Caco-2 (cell line): ENCODE data around the gene C20orf96. TPM values are rescaled to one million over a fixed set of nuclear protein-coding genes. Genes with fewer than 3 reads are reported as not detected.

Experiments used
- BruUV-seq: library from RNA; stranded (reverse); fragments of 400-500 nt; replicated peaks from 2 replicates; lab custom pipeline; 2021; lab: Mats Ljungman, UMichigan
- CTCF ChIA-PET: fragments of 300-600 bp; sonication (Branson Sonifier 250); formaldehyde crosslinking; loops from one replicate; lab custom pipeline; 2022; ENCODE audit warnings: antibody characterized with exemption; lab: Charles Lee
- POLR2A ChIA-PET: fragments of 300-600 bp; sonication (Branson Sonifier 250); formaldehyde crosslinking; loops from one replicate; lab custom pipeline; 2022; ENCODE audit warnings: antibody characterized with exemption; lab: Charles Lee
- DNase-seq, 2 experiments: peaks; one replicate each; pipeline versions ENCODE4 v3.0.0 to v3.0.0-alpha.2; 2020 to 2022
- H3K27me3 ChIP-seq: replicated peaks from 2 replicates; pipeline ENCODE4 v1.6.0; 2011; ENCODE audit warnings: low read length; ENCODE audit not compliant: control insufficient read depth, insufficient read depth
- H3K36me3 ChIP-seq: 2 replicates; pipeline ENCODE4 v1.5.1; 2011; ENCODE audit warnings: low read length; ENCODE audit not compliant: control insufficient read depth, insufficient read depth
- H3K4me1 ChIP-seq: fragments of 250-450 bp; sonication (Bioruptor Pico); 2 replicates; pipeline ENCODE4 v1.5.1; 2020; ENCODE audit warnings: mild to moderate bottlenecking
- H3K4me3 ChIP-seq: 2 replicates; pipeline ENCODE4 v1.5.1; 2011; ENCODE audit warnings: low read depth, mild to moderate bottlenecking, control low read depth, low read length
- H3K9me3 ChIP-seq: fragments of 250-450 bp; sonication (Bioruptor Pico); 2 replicates; pipeline ENCODE4 v1.5.1; 2020; ENCODE audit warnings: mild to moderate bottlenecking, moderate library complexity
- H3K27ac Mint-ChIP-seq: one replicate; pipeline ENCODE4 v1.8.0; 2022; ENCODE audit warnings: mixed read lengths; ENCODE audit not compliant: unreplicated experiment
- H3K27me3 Mint-ChIP-seq: one replicate; pipeline ENCODE4 v1.8.0; 2022; ENCODE audit warnings: mixed read lengths; ENCODE audit not compliant: insufficient read depth, unreplicated experiment
- H3K36me3 Mint-ChIP-seq: one replicate; pipeline ENCODE4 v1.8.0; 2022; ENCODE audit warnings: mild to moderate bottlenecking, mixed read lengths; ENCODE audit not compliant: insufficient read depth, unreplicated experiment
- H3K4me1 Mint-ChIP-seq: one replicate; pipeline ENCODE4 v1.8.0; 2022; ENCODE audit warnings: low read depth, mixed read lengths; ENCODE audit not compliant: unreplicated experiment
- H3K4me3 Mint-ChIP-seq: one replicate; pipeline ENCODE4 v1.8.0; 2022; ENCODE audit warnings: mild to moderate bottlenecking, moderate library complexity, mixed read lengths; ENCODE audit not compliant: unreplicated experiment
- H3K9me3 Mint-ChIP-seq: one replicate; pipeline ENCODE4 v1.8.0; 2022; ENCODE audit warnings: mixed read lengths; ENCODE audit not compliant: unreplicated experiment
- intact Hi-C: fragments of 100-400 bp; cut with micrococcal nuclease; formaldehyde crosslinking; loops from one replicate; pipeline ENCODE4 v1.10.0; 2022; ENCODE audit not compliant: unreplicated experiment
- total RNA-seq: library from RNA; stranded (reverse); gene quantifications from 2 replicates; pipeline ENCODE4 v1.2.3, GENCODE V29; 2022
- TF ChIP-seq, protein P1 (sequence below), 2 experiments: fragments of 200-600 bp in 1 of 2; IDR thresholded peaks; 1 replicate in 1 of 2; 2 replicates in 1 of 2; pipeline versions ENCODE4 v1.5.1 to v1.8.0; 2011 to 2022; ENCODE audit warnings: antibody characterized with exemption in 1 of 2, control low read depth in 1 of 2, inconsistent platforms in 1 of 2, low read depth in 1 of 2, low read length in 1 of 2, mild to moderate bottlenecking in 1 of 2, moderate library complexity in 1 of 2; ENCODE audit not compliant: insufficient read depth in 1 of 2, severe bottlenecking in 1 of 2, unreplicated experiment in 1 of 2

C20orf96 gene
- total RNA-seq, 1 experiment from 2014 or later, result 11.5 TPM

DNA sequence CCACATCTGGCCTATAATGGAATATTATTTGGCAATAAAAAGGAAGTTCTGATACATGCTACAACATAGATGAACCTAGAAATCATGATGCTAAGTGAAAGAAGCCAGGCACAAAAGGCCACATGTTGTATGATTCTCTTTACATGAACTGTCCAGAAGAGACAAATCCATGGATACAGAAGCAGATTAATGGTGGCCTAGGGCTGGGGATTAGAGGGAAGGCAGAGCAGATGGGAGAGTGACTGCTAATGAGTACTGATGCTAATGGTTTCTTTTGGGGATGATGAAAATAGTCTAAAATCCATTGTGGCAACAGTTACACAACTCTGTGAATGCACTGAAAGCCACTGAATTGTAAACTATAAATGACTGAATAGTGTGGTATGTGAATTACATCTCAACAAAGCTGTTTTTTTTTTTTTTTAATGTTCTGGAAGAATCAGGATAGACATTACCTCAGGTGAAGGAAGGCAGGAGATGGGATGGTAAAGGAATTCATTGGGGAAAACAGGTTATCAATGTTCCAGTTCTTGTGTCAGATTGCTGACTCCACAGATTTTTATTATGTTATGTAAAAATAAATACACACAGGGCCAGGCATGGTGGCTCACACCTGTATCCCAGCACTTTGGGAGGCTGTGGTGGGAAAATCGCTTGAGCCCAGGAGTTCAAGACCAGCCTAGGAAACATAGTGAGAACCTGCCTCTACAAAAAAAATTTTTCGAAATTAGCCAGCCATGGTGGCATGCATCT, 25.9 kb upstream of the C20orf96 start:
- H3K27me3 Mint-ChIP-seq, result peaks cover 4% of the 10 kb centered on the region
- Histone ChIP-seq H3K4me1 (no peaks in the 10 kb centered on the region), H3K4me3 (no peak overlapping the region), H3K27me3 (no peaks in the 10 kb centered on the region), H3K9me3 (no peaks in the 10 kb centered on the region), H3K36me3 (no peaks in the 10 kb centered on the region)
- H3K36me3 Mint-ChIP-seq, result no peaks in the 10 kb centered on the region
- no peak overlapping the region for H3K4me3 Mint-ChIP-seq
- DNase-seq, result no peak
- no TSS peak for BruUV-seq
- CTCF ChIA-PET, result no interaction called here
- intact Hi-C loops, result no loop called here
- POLR2A ChIA-PET, result no interaction called here
- peaks cover 6% of the 10 kb centered on the region for H3K9me3 Mint-ChIP-seq
- TF ChIP-seq, protein P1, sequence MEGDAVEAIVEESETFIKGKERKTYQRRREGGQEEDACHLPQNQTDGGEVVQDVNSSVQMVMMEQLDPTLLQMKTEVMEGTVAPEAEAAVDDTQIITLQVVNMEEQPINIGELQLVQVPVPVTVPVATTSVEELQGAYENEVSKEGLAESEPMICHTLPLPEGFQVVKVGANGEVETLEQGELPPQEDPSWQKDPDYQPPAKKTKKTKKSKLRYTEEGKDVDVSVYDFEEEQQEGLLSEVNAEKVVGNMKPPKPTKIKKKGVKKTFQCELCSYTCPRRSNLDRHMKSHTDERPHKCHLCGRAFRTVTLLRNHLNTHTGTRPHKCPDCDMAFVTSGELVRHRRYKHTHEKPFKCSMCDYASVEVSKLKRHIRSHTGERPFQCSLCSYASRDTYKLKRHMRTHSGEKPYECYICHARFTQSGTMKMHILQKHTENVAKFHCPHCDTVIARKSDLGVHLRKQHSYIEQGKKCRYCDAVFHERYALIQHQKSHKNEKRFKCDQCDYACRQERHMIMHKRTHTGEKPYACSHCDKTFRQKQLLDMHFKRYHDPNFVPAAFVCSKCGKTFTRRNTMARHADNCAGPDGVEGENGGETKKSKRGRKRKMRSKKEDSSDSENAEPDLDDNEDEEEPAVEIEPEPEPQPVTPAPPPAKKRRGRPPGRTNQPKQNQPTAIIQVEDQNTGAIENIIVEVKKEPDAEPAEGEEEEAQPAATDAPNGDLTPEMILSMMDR (IDR thresholded peaks at IDR 0.05; ENCODE audit: insufficient read depth in 1 of 2, low read depth in 1 of 2, low read length in 1 of 2, severe bottlenecking in 1 of 2, unreplicated experiment in 1 of 2), result no peak
- H3K4me1 Mint-ChIP-seq, result no peaks in the 10 kb centered on the region
- no peak overlapping the region for H3K27ac Mint-ChIP-seq

DNA sequence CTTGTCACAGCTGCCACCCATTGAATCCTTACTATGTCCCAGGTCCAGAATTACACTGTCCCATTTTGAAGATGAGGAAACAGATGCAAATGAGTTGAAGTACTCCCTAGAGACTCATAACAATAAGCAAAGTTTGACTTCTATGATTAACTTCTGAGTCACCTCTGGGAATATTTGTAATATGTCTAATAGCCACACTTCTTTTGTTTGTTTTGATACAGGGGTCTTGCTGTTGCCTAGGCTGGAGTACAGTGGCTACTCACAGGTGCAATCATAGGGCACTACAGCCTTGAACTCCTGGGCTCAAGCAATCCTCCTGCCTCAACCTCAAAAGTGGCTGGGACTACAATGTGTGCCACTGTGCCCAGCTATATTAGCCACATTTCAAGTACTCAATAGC, 23.4 kb upstream of the C20orf96 start:
- no peak overlapping the region for H3K27ac Mint-ChIP-seq
- Histone ChIP-seq H3K9me3 (no peaks in the 10 kb centered on the region), H3K4me3 (no peak overlapping the region), H3K36me3 (no peaks in the 10 kb centered on the region), H3K4me1 (no peaks in the 10 kb centered on the region), H3K27me3 (no peaks in the 10 kb centered on the region)
- ChIA-PET CTCF (no interaction called here), POLR2A (no interaction called here)
- BruUV-seq, result no TSS peak
- H3K9me3 Mint-ChIP-seq, result peaks cover 9% of the 10 kb centered on the region
- intact Hi-C loops, result no loop called here
- H3K4me1 Mint-ChIP-seq, result no peaks in the 10 kb centered on the region
- no peaks in the 10 kb centered on the region for H3K27me3 Mint-ChIP-seq
- TF ChIP-seq, protein P1 (IDR thresholded peaks at IDR 0.05; ENCODE audit: insufficient read depth in 1 of 2, low read depth in 1 of 2, low read length in 1 of 2, severe bottlenecking in 1 of 2, unreplicated experiment in 1 of 2), result no peak
- no peaks in the 10 kb centered on the region for H3K36me3 Mint-ChIP-seq
- no peak for DNase-seq
- no peak overlapping the region for H3K4me3 Mint-ChIP-seq

DNA sequence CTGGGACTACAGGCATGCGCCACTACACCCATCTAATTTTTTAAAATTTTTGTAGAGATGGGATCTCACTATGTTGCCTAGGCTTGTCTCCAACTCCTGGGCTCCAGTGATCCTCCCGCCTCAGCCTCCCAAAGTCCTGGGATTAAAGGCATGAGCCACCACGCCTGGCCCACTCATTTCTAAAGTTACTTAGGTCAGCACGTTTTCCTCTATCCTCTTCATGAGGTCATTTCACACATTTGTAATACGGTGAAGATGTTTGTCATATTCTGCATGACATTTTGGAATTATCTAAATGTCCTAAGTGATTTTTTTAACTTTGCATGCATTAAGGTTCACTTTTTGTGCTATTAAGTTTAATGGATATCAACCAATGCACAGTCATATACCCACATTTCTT, 22.9 kb upstream of the C20orf96 start:
- ChIA-PET POLR2A (no interaction called here), CTCF (no interaction called here)
- no peaks in the 10 kb centered on the region for H3K27me3 Mint-ChIP-seq
- no TSS peak for BruUV-seq
- H3K27me3 ChIP-seq, result no peaks in the 10 kb centered on the region
- H3K4me1 Mint-ChIP-seq, result no peaks in the 10 kb centered on the region
- no peaks in the 10 kb centered on the region for H3K4me1 ChIP-seq
- no peak overlapping the region for H3K4me3 Mint-ChIP-seq
- no peaks in the 10 kb centered on the region for H3K36me3 Mint-ChIP-seq
- TF ChIP-seq, protein P1 (IDR thresholded peaks at IDR 0.05; ENCODE audit: insufficient read depth in 1 of 2, low read depth in 1 of 2, low read length in 1 of 2, severe bottlenecking in 1 of 2, unreplicated experiment in 1 of 2), result no peak
- no peak for DNase-seq
- intact Hi-C loops, result no loop called here
- no peaks in the 10 kb centered on the region for H3K36me3 ChIP-seq
- no peak overlapping the region for H3K4me3 ChIP-seq
- H3K27ac Mint-ChIP-seq, result no peak overlapping the region
- peaks cover 9% of the 10 kb centered on the region for H3K9me3 Mint-ChIP-seq
- no peaks in the 10 kb centered on the region for H3K9me3 ChIP-seq
